Hepatocyte (in vitro differentiated cells): ENCODE results near the gene NR1D2. TPM values are rescaled to one million over a fixed set of nuclear protein-coding genes. Genes with fewer than 3 reads are reported as not detected.
"Not testable (repeated sequence)": the region's sequence is repeated elsewhere in the genome, so short reads cannot be mapped to it uniquely, and the experiment has no call there.

Experiments used
- DNase-seq: peaks from one replicate; pipeline ENCODE4 v3.0.0-alpha.2; 2016; ENCODE audit warnings: low spot score
- H2AFZ ChIP-seq: fragments of 200-600 bp; sonication (generic); 2 replicates; pipeline ENCODE4 v1.6.0; 2016; ENCODE audit warnings: antibody characterized with exemption, mild to moderate bottlenecking
- H3K27ac ChIP-seq: fragments of 200-600 bp; sonication (generic); 2 replicates; pipeline ENCODE4 v1.5.1; 2016; ENCODE audit warnings: mild to moderate bottlenecking
- H3K27me3 ChIP-seq: fragments of 200-600 bp; sonication (generic); 2 replicates; pipeline ENCODE4 v1.6.1; 2016
- H3K36me3 ChIP-seq: fragments of 200-600 bp; sonication (generic); replicated peaks from 2 replicates; pipeline ENCODE4 v1.5.1; 2016; ENCODE audit warnings: low read depth; ENCODE audit not compliant: insufficient read depth
- H3K4me1 ChIP-seq: fragments of 200-600 bp; sonication (generic); 2 replicates; pipeline ENCODE4 v1.5.1; 2016; ENCODE audit warnings: mild to moderate bottlenecking, moderate library complexity; ENCODE audit not compliant: insufficient read depth
- H3K4me2 ChIP-seq: fragments of 200-600 bp; sonication (generic); 2 replicates; pipeline ENCODE4 v1.6.0; 2016
- H3K4me3 ChIP-seq: fragments of 200-600 bp; sonication (generic); 2 replicates; pipeline ENCODE4 v1.5.1; 2016; ENCODE audit warnings: mild to moderate bottlenecking
- H3K79me2 ChIP-seq: fragments of 200-600 bp; sonication (generic); 2 replicates; pipeline ENCODE4 v1.6.0; 2017; ENCODE audit warnings: mild to moderate bottlenecking
- H3K9me2 ChIP-seq: fragments of 200-600 bp; sonication (generic); replicated peaks from 2 replicates; pipeline ENCODE4 v1.6.0; 2017; ENCODE audit warnings: mild to moderate bottlenecking; ENCODE audit not compliant: insufficient read depth
- H3K9me3 ChIP-seq: fragments of 200-600 bp; sonication (generic); 2 replicates; pipeline ENCODE4 v1.5.1; 2016; ENCODE audit warnings: low read depth, mild to moderate bottlenecking
- H4K20me1 ChIP-seq: fragments of 200-600 bp; sonication (generic); 2 replicates; pipeline ENCODE4 v1.6.0; 2016; ENCODE audit warnings: mild to moderate bottlenecking; ENCODE audit not compliant: insufficient read depth, poor library complexity, severe bottlenecking
- EZH2 ChIP-seq: fragments of 200-600 bp; sonication (generic); IDR thresholded peaks from 2 replicates; pipeline ENCODE4 v1.6.1; 2016; ENCODE audit warnings: antibody characterized with exemption, mild to moderate bottlenecking, borderline replicate concordance
- EZH2phosphoT487 ChIP-seq: fragments of 200-600 bp; sonication (generic); IDR thresholded peaks from one replicate; pipeline ENCODE4 v1.6.1; 2018; ENCODE audit warnings: antibody characterized with exemption, mild to moderate bottlenecking, low read depth, moderate library complexity; ENCODE audit not compliant: unreplicated experiment, severe bottlenecking
- WGBS: methylation state at CpG from one replicate; pipeline ENCODE4 v1.1.6; 2016; ENCODE audit warnings: low lambda C conversion rate; ENCODE audit errors: missing lambda C conversion rate; 5-methylcytosine and 5-hydroxymethylcytosine counted together
- polyA plus RNA-seq: library from polyadenylated mRNA; unstranded; fragments of >200 nt; fragmentation: Nextera tagmentation; extraction: Ambion mirVana; gene quantifications from 2 replicates; pipeline ENCODE4 v1.2.1, GENCODE V29; 2016
- total RNA-seq: library from RNA; depleted of rRNA; stranded (reverse); fragments of >200 nt; gene quantifications from 2 replicates; pipeline ENCODE4 v1.2.3, GENCODE V29; 2014
- TF ChIP-seq, protein P1 (sequence below): fragments of 200-600 bp; sonication (generic); IDR thresholded peaks from 2 replicates; pipeline ENCODE4 v1.5.1; 2016; ENCODE audit warnings: antibody characterized with exemption, mild to moderate bottlenecking; ENCODE audit not compliant: poor library complexity

The NR1D2 gene
- total and polyA plus RNA-seq, 2 experiments from 2014 or later: 6.8 to 18.3 TPM

DNA sequence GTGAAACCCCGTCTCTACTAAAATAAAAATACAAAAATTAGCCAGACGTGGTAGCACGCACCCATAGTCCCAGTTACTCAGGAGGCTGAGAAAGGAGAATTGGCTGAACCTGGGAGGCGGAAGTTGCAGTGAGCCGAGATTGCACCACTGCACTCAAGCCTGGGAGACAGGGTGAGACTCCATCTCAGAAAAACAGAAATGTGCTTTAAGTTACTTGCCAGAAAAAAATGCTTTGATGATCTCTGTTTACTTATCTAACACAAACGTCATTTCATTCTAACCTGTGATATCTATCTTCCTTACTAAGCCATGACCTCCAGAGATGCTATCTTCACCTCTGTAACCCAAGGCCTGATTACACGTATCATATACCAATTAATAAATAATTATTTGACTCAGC, 35.7 kb upstream of the NR1D2 start:
- no peaks in the 10 kb centered on the region for H3K36me3 ChIP-seq
- no peaks in the 10 kb centered on the region for H3K9me3 ChIP-seq
- TF ChIP-seq EZH2phosphoT487 (no peak), EZH2 (no peak)
- TF ChIP-seq, protein P1, sequence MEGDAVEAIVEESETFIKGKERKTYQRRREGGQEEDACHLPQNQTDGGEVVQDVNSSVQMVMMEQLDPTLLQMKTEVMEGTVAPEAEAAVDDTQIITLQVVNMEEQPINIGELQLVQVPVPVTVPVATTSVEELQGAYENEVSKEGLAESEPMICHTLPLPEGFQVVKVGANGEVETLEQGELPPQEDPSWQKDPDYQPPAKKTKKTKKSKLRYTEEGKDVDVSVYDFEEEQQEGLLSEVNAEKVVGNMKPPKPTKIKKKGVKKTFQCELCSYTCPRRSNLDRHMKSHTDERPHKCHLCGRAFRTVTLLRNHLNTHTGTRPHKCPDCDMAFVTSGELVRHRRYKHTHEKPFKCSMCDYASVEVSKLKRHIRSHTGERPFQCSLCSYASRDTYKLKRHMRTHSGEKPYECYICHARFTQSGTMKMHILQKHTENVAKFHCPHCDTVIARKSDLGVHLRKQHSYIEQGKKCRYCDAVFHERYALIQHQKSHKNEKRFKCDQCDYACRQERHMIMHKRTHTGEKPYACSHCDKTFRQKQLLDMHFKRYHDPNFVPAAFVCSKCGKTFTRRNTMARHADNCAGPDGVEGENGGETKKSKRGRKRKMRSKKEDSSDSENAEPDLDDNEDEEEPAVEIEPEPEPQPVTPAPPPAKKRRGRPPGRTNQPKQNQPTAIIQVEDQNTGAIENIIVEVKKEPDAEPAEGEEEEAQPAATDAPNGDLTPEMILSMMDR: no peak
- H3K9me2 ChIP-seq: no peaks in the 10 kb centered on the region
- H3K79me2 ChIP-seq: peaks cover 38% of the 10 kb centered on the region
- no peak overlapping the region for H2AFZ ChIP-seq
- no peak for DNase-seq
- H4K20me1 ChIP-seq: peaks cover 7% of the 10 kb centered on the region
- H3K27me3 ChIP-seq: no peaks in the 10 kb centered on the region
- 88% methylated on average over 7 of the region's 7 CpGs for WGBS
- no peak overlapping the region for H3K27ac ChIP-seq
- peaks cover 5% of the 10 kb centered on the region for H3K4me1 ChIP-seq
- no peak overlapping the region for H3K4me3 ChIP-seq
- no peak overlapping the region for H3K4me2 ChIP-seq

GRCh38 chr3:23911397-23911796, 33.7 kb upstream of the NR1D2 start:
- H3K4me1 ChIP-seq: peaks cover 18% of the 10 kb centered on the region
- H3K27ac ChIP-seq: no peak overlapping the region
- H4K20me1 ChIP-seq: peaks cover 13% of the 10 kb centered on the region
- WGBS: 100% methylated on average over 2 of the region's 2 CpGs
- no peak for DNase-seq
- no peak overlapping the region for H3K4me2 ChIP-seq
- no peaks in the 10 kb centered on the region for H3K36me3 ChIP-seq
- no peak overlapping the region for H3K4me3 ChIP-seq
- no peaks in the 10 kb centered on the region for H3K27me3 ChIP-seq
- no peaks in the 10 kb centered on the region for H3K9me3 ChIP-seq
- peaks cover 56% of the 10 kb centered on the region for H3K79me2 ChIP-seq
- H3K9me2 ChIP-seq: no peaks in the 10 kb centered on the region
- no peak overlapping the region for H2AFZ ChIP-seq
- TF ChIP-seq, protein P1: no peak
- TF ChIP-seq EZH2phosphoT487: no peak
- TF ChIP-seq EZH2: no peak

DNA sequence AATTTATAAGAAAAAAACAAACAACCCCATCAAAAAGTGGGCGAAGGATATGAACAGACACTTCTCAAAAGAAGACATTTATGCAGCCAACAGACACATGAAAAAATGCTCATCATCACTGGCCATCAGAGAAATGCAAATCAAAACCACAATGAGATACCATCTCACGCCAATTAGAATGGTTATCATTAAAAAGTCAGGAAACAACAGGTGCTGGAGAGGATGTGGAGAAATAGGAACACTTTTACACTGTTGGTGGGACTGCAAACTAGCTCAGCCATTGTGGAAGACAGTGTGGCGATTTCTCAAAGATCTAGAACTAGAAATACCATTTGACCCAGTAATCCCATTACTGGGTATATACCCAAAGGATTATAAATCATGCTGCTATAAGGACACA, 32.8 kb upstream of the NR1D2 start:
- H3K4me2 ChIP-seq, H3K9me3 ChIP-seq, H2AFZ ChIP-seq, H3K27ac ChIP-seq, H3K4me3 ChIP-seq, H3K36me3 ChIP-seq, H3K27me3 ChIP-seq, DNase-seq, H3K9me2 ChIP-seq: not testable (repeated sequence)
- 100% methylated on average over 3 of the region's 3 CpGs for WGBS
- H3K79me2 ChIP-seq: peaks cover 59% of the 10 kb centered on the region
- peaks cover 13% of the 10 kb centered on the region for H4K20me1 ChIP-seq
- H3K4me1 ChIP-seq: peaks cover 18% of the 10 kb centered on the region

GRCh38 chr3:23913182-23913581, 31.9 kb upstream of the NR1D2 start:
- Histone ChIP-seq H3K9me2 (no peaks in the 10 kb centered on the region), H3K4me2 (no peak overlapping the region), H4K20me1 (peaks cover 19% of the 10 kb centered on the region), H3K27ac (no peak overlapping the region), H2AFZ (no peak overlapping the region), H3K9me3 (no peaks in the 10 kb centered on the region), H3K4me1 (peaks cover 18% of the 10 kb centered on the region), H3K36me3 (no peaks in the 10 kb centered on the region), H3K4me3 (no peak overlapping the region), H3K79me2 (peaks cover 67% of the 10 kb centered on the region), H3K27me3 (no peaks in the 10 kb centered on the region)
- no peak for DNase-seq
- TF ChIP-seq EZH2 (no peak), EZH2phosphoT487 (no peak)
- TF ChIP-seq, protein P1: no peak
- WGBS: 84% methylated on average over 1 of the region's 1 CpG
